HG03066 (cell line): ENCODE data around the gene CEP112.

Source experiments
- ATAC-seq: cut with Tn5 transposase; IDR thresholded peaks from one replicate; pipeline ENCODE4 v1.9.1; 2021; ENCODE audit warnings: low read depth; ENCODE audit not compliant: unreplicated experiment

CEP112 gene

GRCh38 chr17:65941356-65941899, 250.5 kb downstream of the CEP112 start:
- no peak for ATAC-seq

DNA sequence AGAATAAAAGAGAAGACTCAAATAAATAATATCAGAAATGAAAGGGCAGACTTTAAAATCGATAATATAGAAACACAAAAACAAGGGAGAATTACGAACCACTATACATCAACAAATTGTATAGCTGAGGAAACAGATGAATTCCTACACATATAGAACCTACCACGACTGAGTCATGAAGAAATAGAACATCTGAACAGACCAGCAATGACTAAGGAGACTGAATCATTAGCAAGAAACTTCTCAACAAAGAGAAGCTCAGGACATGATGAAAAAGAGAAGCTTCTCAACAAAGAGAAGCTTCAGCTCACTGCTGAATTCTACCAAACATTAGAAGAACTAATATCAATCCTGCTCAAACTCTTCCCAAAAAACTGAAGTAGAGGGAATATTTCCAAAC, 255.9 kb downstream of the CEP112 start:
- ATAC-seq = no peak

GRCh38 chr17:65933290-65933689, 258.6 kb downstream of the CEP112 start:
- ATAC-seq = no peak

DNA sequence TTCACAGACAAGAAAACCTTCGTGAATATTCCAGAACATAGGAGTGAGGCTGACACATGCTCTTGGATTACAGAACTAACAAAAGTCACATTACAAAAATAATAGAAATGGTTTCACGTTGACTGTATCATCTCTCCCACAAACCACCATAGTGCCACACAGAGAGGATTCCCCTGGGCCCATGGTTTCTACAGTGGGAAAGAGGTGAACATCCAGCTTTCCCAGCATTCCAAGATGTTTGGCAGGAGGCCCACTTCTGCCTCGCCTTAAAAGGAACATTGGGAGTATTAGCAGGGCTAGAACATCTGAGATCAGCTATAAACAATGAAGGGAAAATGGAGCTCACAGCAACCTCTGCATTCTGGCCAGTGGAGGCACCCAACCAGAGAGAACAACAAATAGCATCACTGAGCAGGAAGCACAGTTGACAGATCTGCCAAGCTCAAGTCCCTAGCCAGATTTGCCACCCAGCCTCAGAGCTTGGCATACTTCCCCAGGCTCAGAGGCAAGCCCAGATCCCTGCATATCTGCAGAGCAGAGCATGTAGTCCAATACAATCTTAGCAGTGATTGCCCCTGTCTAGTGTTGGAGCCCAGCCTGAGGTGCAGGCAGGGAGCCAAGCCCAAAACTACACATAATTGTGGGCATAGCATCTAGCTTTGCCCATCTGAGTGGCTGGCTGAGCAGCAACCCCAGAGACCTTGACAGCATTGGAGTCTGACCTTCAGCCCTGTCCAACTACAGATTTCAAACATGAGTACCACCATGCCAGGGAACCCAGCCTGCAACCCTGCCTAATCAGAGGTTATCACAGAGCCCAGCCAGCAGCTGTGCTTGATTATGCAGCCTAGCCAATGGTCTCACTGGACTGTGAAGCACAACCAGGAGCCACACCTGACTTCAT, 260.4 kb downstream of the CEP112 start:
- no peak for ATAC-seq

DNA sequence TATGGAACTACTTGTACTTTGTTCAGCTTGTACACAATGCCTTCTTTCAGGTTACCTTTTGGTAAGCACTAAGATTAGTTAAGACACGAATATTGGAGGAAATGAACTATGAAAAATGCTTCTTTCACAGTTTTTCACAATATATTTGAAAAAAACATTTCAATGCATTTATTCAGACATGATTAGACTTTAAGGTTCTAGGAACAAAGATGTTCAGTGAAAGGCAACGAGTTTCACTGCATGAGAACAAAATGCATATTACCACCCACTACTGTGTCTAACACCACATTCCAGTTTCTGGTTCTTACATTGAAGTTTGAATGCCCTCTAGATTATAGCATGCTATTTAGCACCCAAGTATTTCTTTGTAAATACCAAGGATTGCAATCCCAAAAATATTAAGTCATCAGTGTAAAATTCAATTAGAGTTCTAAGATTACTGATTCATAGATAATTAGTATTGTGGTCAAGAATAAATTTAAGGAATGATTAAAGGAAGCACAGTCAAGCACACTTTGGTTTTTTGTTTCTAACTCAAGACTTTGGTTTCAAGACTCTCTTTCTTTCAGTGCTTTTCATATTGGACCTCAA, 261.7 kb downstream of the CEP112 start:
- no peak for ATAC-seq

GRCh38 chr17:65926599-65926998, 265.3 kb downstream of the CEP112 start:
- no peak for ATAC-seq

DNA sequence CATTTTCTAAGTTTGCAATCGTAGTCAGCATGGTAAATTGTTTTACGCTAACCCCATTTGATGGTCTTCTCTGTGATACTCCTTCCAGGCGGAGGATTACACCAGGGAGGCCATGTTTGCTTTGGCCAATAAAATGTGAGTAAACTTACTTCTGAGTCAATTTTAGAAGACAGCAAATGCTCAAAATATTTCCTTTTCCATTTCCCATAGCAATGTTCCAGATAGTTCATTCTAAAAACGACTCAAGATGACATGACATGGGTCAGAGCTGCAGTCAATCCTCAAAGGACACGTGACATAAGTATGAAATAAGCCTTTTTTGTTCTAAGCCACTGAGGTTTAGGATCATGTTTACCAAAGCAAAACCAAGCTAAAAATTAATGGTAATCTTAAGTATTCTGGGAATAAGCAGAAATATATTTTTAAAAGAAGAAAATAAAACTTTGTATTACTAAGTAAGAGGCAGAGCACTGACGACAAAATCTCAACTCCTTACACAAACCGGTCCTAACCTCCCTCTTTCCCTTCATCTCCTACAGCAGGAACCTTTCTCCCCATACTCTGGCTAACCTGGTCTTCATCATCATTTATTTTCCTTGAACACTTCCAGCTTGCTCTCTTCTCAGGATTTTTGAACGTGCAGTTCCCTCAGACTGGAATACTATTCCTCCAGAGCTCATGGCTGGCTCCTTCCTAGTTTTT, 266.2 kb downstream of the CEP112 start:
- ATAC-seq = no peak

- no peak for ATAC-seq
Measured at GRCh38 chr17:65920996-65921395, 270.9 kb downstream of the CEP112 start.

DNA sequence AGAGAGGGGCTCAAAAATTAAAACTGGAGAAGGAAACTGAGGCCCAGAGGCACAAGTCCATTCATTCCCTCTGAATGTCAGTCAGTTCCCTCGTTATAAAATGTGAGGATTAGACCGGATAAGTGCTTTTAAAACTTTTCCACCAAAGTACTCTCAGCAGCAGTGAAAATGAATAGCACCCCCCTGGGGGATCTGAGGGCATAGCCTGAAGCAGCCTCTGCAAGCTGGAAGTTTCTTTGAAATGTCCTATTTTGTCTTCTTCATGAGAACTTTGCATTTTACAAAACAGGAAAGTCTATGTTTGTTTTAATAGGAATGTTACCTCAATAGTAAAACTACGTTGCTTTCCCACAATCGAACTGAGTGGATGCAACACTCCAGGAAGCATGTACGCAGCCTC, 273.0 kb downstream of the CEP112 start:
- no peak for ATAC-seq

GRCh38 chr17:65918500-65918899, 273.4 kb downstream of the CEP112 start:
- ATAC-seq = no peak

- no peak for ATAC-seq
Measured at GRCh38 chr17:65917560-65917959, 274.4 kb downstream of the CEP112 start.

- no peak for ATAC-seq
Measured at GRCh38 chr17:65916425-65916824, 275.5 kb downstream of the CEP112 start.

DNA sequence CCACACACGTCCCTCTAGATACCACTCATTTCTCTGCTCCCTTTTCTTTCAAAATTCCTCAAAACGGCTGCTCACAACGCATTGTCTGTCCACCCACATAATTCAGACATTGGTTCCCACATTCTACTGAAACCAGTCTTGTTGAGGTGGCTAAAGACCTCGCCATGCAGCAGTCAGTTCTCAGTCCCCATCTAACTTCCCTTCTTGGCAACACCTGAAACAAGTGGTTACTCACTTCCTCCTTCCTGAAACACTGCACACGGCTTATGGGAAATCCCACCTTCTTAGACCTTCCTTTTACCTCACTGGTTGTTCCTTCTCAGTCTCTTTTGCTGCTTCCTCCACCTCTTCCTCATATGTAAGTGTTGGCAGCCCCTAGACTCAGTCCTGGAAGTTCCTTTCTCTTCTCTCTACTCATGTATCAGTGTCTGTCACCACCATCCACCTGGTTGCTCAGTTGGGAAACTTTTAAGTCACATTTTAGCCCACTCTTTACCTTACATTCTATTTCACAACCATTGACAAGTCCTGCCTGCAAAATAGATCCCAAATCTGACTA, 277.1 kb downstream of the CEP112 start:
- peak; percentile 97 for ATAC-seq

GRCh38 chr17:65913326-65913850, 278.5 kb downstream of the CEP112 start:
- no peak for ATAC-seq

- no peak for ATAC-seq
Measured at GRCh38 chr17:65910836-65911235, 281.1 kb downstream of the CEP112 start.

- ATAC-seq = no peak
Measured at GRCh38 chr17:65902831-65903522, 289.0 kb downstream of the CEP112 start.

- no peak for ATAC-seq
Measured at GRCh38 chr17:65902155-65902554, 289.8 kb downstream of the CEP112 start.

GRCh38 chr17:65901394-65901793, 290.5 kb downstream of the CEP112 start:
- no peak for ATAC-seq

DNA sequence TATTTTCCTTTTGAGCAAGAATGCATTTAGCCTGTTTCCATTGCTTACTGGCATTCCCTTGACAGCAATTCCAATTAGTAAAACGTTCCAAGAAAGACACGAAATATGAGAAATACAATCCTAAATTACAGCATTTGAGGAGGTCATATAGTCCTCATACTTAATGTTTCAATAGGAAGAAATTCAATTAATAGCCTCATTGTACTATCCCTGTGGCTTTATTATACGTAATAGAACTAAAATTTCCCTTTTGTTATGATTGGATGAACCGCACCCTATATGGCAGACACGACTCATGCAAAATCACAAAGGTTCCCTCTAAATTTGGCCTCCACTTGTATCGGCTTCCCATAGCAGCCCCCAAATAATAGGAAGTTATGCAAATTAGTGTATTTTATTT, 291.7 kb downstream of the CEP112 start:
- ATAC-seq = no peak

GRCh38 chr17:65898651-65899050, 293.3 kb downstream of the CEP112 start:
- no peak for ATAC-seq
